Nephron (organoid): ENCODE measurements around the gene RGS7BP.

Experiments
- H3K27ac Mint-ChIP-seq, 3 experiments: 2 replicates each; pipeline ENCODE4 v1.8.0; 2020; ENCODE audit warnings: mixed read lengths in 3 of 3, mild to moderate bottlenecking in 2 of 3, moderate library complexity in 1 of 3
- H3K27me3 Mint-ChIP-seq: 2 replicates; pipeline ENCODE4 v1.8.0; 2021; ENCODE audit warnings: low read depth, mild to moderate bottlenecking, moderate library complexity, mixed read lengths
- H3K36me3 Mint-ChIP-seq: 2 replicates; pipeline ENCODE4 v1.8.0; 2020; ENCODE audit warnings: low read depth, mixed read lengths
- H3K4me1 Mint-ChIP-seq: 2 replicates; pipeline ENCODE4 v1.8.0; 2020; ENCODE audit warnings: mixed read lengths
- H3K4me3 Mint-ChIP-seq, 3 experiments: 2 replicates each; pipeline ENCODE4 v1.8.0; 2020; ENCODE audit warnings: mild to moderate bottlenecking in 3 of 3, mixed read lengths in 3 of 3, moderate library complexity in 2 of 3
- H3K9me3 Mint-ChIP-seq: 2 replicates; pipeline ENCODE4 v1.8.0; 2020; ENCODE audit warnings: mixed read lengths
- CTCF ChIP-seq, 3 experiments: fragments of 200-600 bp; sonication (generic); IDR thresholded peaks; one replicate each; pipeline ENCODE4 v1.5.0; 2021; ENCODE audit warnings: antibody characterized with exemption in 3 of 3; ENCODE audit not compliant: unreplicated experiment in 3 of 3

The RGS7BP gene

GRCh38 chr5:64566310-64566916 lies 60.6 kb downstream of the RGS7BP start:
- peak overlapping the region; percentile 5 to 47 (median 16) for H3K27ac Mint-ChIP-seq
- TF ChIP-seq CTCF (IDR thresholded peaks at IDR 0.05; ENCODE audit: unreplicated experiment in 3 of 3): no peak
- H3K36me3 Mint-ChIP-seq: no peaks in the 10 kb centered on the region
- H3K4me1 Mint-ChIP-seq: peaks cover 16% of the 10 kb centered on the region
- no peak overlapping the region for H3K4me3 Mint-ChIP-seq
- H3K9me3 Mint-ChIP-seq: no peaks in the 10 kb centered on the region
- H3K27me3 Mint-ChIP-seq: no peaks in the 10 kb centered on the region

- Mint-ChIP-seq H3K36me3 (no peaks in the 10 kb centered on the region), H3K27ac (no peak overlapping the region), H3K27me3 (no peaks in the 10 kb centered on the region), H3K4me1 (peaks cover 20% of the 10 kb centered on the region), H3K9me3 (no peaks in the 10 kb centered on the region), H3K4me3 (no peak overlapping the region)
- no peak for TF ChIP-seq CTCF (IDR thresholded peaks at IDR 0.05; ENCODE audit: unreplicated experiment in 3 of 3)
These were observed 64.0 kb downstream of the RGS7BP start for GRCh38 chr5:64569858-64570257.

GRCh38 chr5:64570395-64570996 lies 64.7 kb downstream of the RGS7BP start:
- H3K27ac Mint-ChIP-seq: no peak overlapping the region
- H3K27me3 Mint-ChIP-seq: no peaks in the 10 kb centered on the region
- H3K36me3 Mint-ChIP-seq: no peaks in the 10 kb centered on the region
- H3K4me1 Mint-ChIP-seq: peaks cover 20% of the 10 kb centered on the region
- no peak for TF ChIP-seq CTCF (IDR thresholded peaks at IDR 0.05; ENCODE audit: unreplicated experiment in 3 of 3)
- no peak overlapping the region for H3K4me3 Mint-ChIP-seq
- H3K9me3 Mint-ChIP-seq: no peaks in the 10 kb centered on the region

GRCh38 chr5:64575561-64575960 lies 69.7 kb downstream of the RGS7BP start:
- H3K4me1 Mint-ChIP-seq: peaks cover 8% of the 10 kb centered on the region
- H3K27me3 Mint-ChIP-seq: no peaks in the 10 kb centered on the region
- no peak overlapping the region for H3K27ac Mint-ChIP-seq
- no peaks in the 10 kb centered on the region for H3K36me3 Mint-ChIP-seq
- no peaks in the 10 kb centered on the region for H3K9me3 Mint-ChIP-seq
- no peak overlapping the region for H3K4me3 Mint-ChIP-seq
- TF ChIP-seq CTCF (IDR thresholded peaks at IDR 0.05; ENCODE audit: unreplicated experiment in 3 of 3): no peak

- TF ChIP-seq CTCF (IDR thresholded peaks at IDR 0.05; ENCODE audit: unreplicated experiment in 3 of 3): no peak
- Mint-ChIP-seq H3K36me3 (no peaks in the 10 kb centered on the region), H3K4me3 (no peak overlapping the region), H3K4me1 (peaks cover 4% of the 10 kb centered on the region), H3K9me3 (no peaks in the 10 kb centered on the region), H3K27me3 (no peaks in the 10 kb centered on the region), H3K27ac (no peak overlapping the region)
These were observed 70.4 kb downstream of the RGS7BP start for GRCh38 chr5:64576250-64576649.

- Mint-ChIP-seq H3K27ac (no peak overlapping the region), H3K4me3 (no peak overlapping the region), H3K36me3 (no peaks in the 10 kb centered on the region), H3K4me1 (peaks cover 26% of the 10 kb centered on the region), H3K9me3 (no peaks in the 10 kb centered on the region), H3K27me3 (peaks cover 3% of the 10 kb centered on the region)
- no peak for TF ChIP-seq CTCF (IDR thresholded peaks at IDR 0.05; ENCODE audit: unreplicated experiment in 3 of 3)
These were observed 79.8 kb downstream of the RGS7BP start for GRCh38 chr5:64585646-64586045.
